Measurements from ENCODE around the gene PAPPA2. TPM values are rescaled to one million over a fixed set of nuclear protein-coding genes. Genes with fewer than 3 reads are reported as not detected.

The PAPPA2 gene
- total RNA-seq, 1 donor from 2014 or later, result 0.25 TPM

GRCh38 chr1:176720838-176721237, 257.9 kb downstream of the PAPPA2 start:
- no peaks in the 10 kb centered on the region for H3K9me3 Mint-ChIP-seq

DNA sequence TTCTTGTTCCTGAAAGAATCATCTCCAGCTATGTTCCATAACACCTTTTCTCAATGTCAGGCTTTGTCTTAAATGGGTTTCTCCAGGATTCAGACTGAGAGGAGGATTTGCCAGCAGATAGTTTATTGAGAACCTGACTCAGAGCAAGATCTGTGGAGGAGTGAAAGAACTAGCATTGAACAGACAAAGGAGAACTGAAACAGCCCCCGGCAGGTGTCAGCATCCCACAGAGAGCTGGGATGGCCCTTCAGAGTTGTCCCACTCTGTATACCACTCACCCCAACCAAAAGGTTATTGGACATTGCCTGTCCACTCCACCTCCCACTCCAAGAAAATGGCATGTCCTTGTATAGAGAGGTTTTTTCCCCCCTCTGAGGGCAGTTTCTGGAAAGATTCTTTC, 270.7 kb downstream of the PAPPA2 start:
- Mint-ChIP-seq H3K27me3 (ENCODE audit: low read depth) (peaks cover 13% of the 10 kb centered on the region), H3K4me1 (no peaks in the 10 kb centered on the region), H3K36me3 (no peaks in the 10 kb centered on the region), H3K9me3 (no peaks in the 10 kb centered on the region), H3K27ac (no peak overlapping the region), H3K4me3 (no peak overlapping the region)
- no peak for DNase-seq (ENCODE audit: low spot score in 2 of 2, unreplicated experiment in 2 of 2)
- TF ChIP-seq, protein P1, sequence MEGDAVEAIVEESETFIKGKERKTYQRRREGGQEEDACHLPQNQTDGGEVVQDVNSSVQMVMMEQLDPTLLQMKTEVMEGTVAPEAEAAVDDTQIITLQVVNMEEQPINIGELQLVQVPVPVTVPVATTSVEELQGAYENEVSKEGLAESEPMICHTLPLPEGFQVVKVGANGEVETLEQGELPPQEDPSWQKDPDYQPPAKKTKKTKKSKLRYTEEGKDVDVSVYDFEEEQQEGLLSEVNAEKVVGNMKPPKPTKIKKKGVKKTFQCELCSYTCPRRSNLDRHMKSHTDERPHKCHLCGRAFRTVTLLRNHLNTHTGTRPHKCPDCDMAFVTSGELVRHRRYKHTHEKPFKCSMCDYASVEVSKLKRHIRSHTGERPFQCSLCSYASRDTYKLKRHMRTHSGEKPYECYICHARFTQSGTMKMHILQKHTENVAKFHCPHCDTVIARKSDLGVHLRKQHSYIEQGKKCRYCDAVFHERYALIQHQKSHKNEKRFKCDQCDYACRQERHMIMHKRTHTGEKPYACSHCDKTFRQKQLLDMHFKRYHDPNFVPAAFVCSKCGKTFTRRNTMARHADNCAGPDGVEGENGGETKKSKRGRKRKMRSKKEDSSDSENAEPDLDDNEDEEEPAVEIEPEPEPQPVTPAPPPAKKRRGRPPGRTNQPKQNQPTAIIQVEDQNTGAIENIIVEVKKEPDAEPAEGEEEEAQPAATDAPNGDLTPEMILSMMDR (IDR thresholded peaks at IDR 0.05; ENCODE audit: unreplicated experiment), result no peak

More at GRCh38 chr1:176720838-176721237, 257.9 kb downstream of the PAPPA2 start:
- no peaks in the 10 kb centered on the region for H3K27me3 Mint-ChIP-seq (ENCODE audit: low read depth)
- TF ChIP-seq, protein P1 (IDR thresholded peaks at IDR 0.05; ENCODE audit: unreplicated experiment), result no peak
- DNase-seq (ENCODE audit: low spot score in 2 of 2, unreplicated experiment in 2 of 2), result no peak
- H3K4me3 Mint-ChIP-seq, result no peak overlapping the region
- H3K36me3 Mint-ChIP-seq, result no peaks in the 10 kb centered on the region
- H3K4me1 Mint-ChIP-seq, result no peaks in the 10 kb centered on the region
- no peak overlapping the region for H3K27ac Mint-ChIP-seq

- peaks cover 13% of the 10 kb centered on the region for H3K27me3 Mint-ChIP-seq (ENCODE audit: low read depth)
- no peak overlapping the region for H3K4me3 Mint-ChIP-seq
- H3K4me1 Mint-ChIP-seq, result no peaks in the 10 kb centered on the region
- no peak overlapping the region for H3K27ac Mint-ChIP-seq
- H3K9me3 Mint-ChIP-seq, result no peaks in the 10 kb centered on the region
- TF ChIP-seq, protein P1 (IDR thresholded peaks at IDR 0.05; ENCODE audit: unreplicated experiment), result no peak
- H3K36me3 Mint-ChIP-seq, result no peaks in the 10 kb centered on the region
- no peak for DNase-seq (ENCODE audit: low spot score in 2 of 2, unreplicated experiment in 2 of 2)
These were observed 272.2 kb downstream of the PAPPA2 start for GRCh38 chr1:176735201-176735600.

- H3K4me1 Mint-ChIP-seq, result no peaks in the 10 kb centered on the region
- TF ChIP-seq, protein P1 (IDR thresholded peaks at IDR 0.05; ENCODE audit: unreplicated experiment), result no peak
- H3K4me3 Mint-ChIP-seq, result no peak overlapping the region
- DNase-seq (ENCODE audit: low spot score in 2 of 2, unreplicated experiment in 2 of 2), result no peak
- no peak overlapping the region for H3K27ac Mint-ChIP-seq
- H3K9me3 Mint-ChIP-seq, result no peaks in the 10 kb centered on the region
- H3K27me3 Mint-ChIP-seq (ENCODE audit: low read depth), result peaks cover 13% of the 10 kb centered on the region
- H3K36me3 Mint-ChIP-seq, result no peaks in the 10 kb centered on the region
These were observed 273.0 kb downstream of the PAPPA2 start for GRCh38 chr1:176736015-176736414.

- H3K4me3 Mint-ChIP-seq, result no peak overlapping the region
- no peaks in the 10 kb centered on the region for H3K9me3 Mint-ChIP-seq
- H3K27me3 Mint-ChIP-seq (ENCODE audit: low read depth), result no peaks in the 10 kb centered on the region
- H3K4me1 Mint-ChIP-seq, result no peaks in the 10 kb centered on the region
- H3K36me3 Mint-ChIP-seq, result no peaks in the 10 kb centered on the region
- TF ChIP-seq, protein P1 (IDR thresholded peaks at IDR 0.05; ENCODE audit: unreplicated experiment), result no peak
- no peak overlapping the region for H3K27ac Mint-ChIP-seq
- DNase-seq (ENCODE audit: low spot score in 2 of 2, unreplicated experiment in 2 of 2), result no peak
These were observed 278.2 kb downstream of the PAPPA2 start for GRCh38 chr1:176741181-176741580.

DNA sequence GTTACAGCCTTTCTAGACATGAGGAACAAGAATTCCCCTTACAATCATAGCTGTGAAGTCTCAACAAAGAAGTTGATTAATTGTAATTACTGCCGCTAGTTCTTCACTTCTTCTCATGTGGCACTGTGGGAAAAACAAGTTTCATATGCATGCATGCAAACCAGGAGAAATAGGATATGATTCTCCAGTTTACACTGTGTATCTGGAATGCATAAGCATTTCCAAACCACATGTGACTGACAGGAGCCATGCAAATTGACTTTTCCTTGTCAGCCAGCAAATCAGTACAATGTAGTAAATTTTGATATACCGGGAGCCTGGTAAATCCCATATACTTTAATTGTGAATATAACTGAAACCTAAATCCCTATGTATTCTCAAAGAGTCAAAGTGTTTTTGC, 279.3 kb downstream of the PAPPA2 start:
- TF ChIP-seq, protein P1 (IDR thresholded peaks at IDR 0.05; ENCODE audit: unreplicated experiment), result no peak
- Mint-ChIP-seq H3K9me3 (peaks cover 6% of the 10 kb centered on the region), H3K27me3 (ENCODE audit: low read depth) (no peaks in the 10 kb centered on the region), H3K4me3 (no peak overlapping the region), H3K27ac (no peak overlapping the region), H3K36me3 (no peaks in the 10 kb centered on the region), H3K4me1 (no peaks in the 10 kb centered on the region)
- DNase-seq (ENCODE audit: low spot score in 2 of 2, unreplicated experiment in 2 of 2), result no peak

Data from mesothelial cell of epicardium (in vitro differentiated cells).